ENCODE data around the gene TNIK.
"Not testable (repeated sequence)": the region's sequence is repeated elsewhere in the genome, so short reads cannot be mapped to it uniquely, and the experiment has no call there.

The TNIK gene

DNA sequence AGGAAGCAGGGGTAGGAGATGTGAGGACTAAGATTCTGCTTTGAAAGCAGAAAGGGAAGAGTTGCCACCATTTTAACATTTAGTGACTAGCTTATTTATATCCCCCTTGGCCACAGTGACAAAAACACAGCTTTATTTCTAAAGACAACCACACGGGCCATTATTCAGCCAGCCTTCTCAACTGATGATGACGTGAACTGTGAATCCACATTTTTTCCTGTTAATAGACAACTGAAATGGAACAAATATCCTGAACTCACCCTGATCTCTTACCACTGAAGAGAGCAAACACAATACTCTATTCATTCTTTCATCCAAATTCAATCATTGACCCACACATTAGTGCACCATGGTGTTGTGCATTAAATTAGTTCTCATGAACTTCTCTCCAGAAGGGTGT is 145.1 kb downstream of the TNIK start:
- FAIRE-seq (peak; percentile 99), DNase-seq (ENCODE audit: low spot score) (peak; percentile 96)

DNA sequence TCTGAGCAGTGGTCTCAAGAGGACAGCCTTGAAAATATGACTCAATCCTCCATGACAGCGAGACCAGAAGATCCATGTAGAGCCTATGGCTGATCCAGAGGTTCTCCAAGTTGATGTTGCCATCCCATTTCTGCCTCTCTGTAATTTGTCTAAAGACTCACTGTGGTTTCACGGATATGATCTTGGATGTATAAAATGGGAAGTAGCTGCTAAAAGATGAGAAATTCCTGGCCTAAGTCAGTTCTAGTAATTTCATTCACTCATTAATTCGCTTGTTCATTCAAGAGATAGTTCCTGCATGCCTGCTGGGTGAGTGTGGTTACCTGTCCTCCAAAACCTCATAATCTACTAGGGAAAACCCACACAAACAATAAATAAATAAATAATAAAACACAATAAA is 145.9 kb downstream of the TNIK start:
- FAIRE-seq (no peak), DNase-seq (ENCODE audit: low spot score) (peak; percentile 80)

DNA sequence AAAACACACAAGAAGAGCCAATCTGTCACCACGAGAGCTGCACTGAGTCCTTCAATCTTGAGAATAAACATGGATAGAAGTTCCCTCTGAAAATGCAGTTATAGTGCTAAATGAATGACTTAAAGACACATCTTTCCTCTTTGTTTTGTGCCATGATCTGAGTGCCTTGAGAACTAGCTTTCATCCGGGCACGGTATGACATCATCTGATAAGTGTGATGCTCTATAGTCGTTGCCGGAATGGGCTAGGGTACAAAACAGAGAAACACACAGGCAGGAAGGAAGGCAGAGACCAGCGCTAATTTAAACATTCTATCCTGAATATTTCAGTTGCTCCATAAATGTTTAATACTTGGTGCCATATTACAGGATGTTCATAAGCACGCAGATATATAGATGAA is 146.5 kb downstream of the TNIK start:
- DNase-seq (ENCODE audit: low spot score): no peak
- no peak for FAIRE-seq

DNA sequence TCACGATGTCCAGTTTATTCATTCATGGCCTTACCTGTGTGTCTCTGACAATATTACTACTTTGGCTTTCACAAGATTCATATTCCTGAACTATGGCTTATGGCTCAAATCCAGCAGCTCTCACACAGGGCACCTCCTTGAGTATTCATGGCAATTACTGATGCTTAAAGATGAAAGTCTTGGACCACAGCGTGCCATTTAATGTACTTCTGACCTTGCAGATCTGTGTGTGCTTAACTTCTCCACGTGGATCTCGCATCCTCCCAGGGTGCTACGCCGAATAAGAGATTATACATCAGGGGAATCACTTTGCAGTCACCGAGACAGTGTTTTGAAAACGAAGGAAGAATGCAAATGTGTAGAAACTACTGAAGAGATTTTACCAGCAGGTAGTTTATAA is 147.5 kb downstream of the TNIK start:
- FAIRE-seq (no peak), DNase-seq (ENCODE audit: low spot score) (no peak)

DNA sequence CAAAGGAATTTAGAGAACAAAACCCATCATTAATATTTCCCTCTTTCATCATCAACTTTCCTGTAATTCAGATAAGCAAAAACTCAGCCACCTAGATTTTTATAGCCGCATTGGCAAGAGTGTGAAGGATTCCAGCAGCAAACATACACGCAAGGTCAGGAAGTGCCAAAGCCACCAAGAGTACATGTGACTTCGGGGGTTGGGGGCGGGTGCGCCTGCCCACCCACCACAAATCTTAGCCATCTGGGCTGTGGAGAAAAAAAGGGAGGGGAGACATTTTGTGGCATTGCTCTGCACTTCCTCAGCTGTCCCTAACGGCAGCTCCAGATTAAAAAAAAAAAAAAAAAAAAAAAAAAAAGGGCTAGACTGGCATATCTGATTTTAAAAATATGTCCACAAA is 148.4 kb downstream of the TNIK start:
- DNase-seq (ENCODE audit: low spot score) (no peak), FAIRE-seq (no peak)

DNA sequence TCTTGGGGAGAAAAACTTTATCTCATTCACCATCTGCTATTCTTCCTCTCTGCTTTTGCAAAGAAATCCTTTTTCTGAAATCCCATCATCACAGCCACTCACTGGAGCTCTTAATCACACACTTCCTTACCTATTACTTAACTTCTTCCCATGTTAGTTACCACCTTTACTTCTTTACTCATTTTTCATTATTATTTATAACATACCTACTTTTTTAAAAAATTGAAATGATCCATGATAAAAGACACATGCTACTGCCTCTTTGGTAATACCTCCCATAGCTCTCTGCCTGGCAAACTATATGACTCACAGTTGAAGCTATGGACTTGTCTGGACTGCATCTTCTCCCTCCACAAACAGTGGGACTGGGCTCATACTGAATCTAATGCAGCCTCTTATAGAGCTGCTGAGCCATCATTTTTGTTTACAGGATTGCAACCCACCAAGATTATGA is 150.3 kb downstream of the TNIK start:
- DNase-seq (ENCODE audit: low spot score) (peak; percentile 75), FAIRE-seq (peak; percentile 91)

DNA sequence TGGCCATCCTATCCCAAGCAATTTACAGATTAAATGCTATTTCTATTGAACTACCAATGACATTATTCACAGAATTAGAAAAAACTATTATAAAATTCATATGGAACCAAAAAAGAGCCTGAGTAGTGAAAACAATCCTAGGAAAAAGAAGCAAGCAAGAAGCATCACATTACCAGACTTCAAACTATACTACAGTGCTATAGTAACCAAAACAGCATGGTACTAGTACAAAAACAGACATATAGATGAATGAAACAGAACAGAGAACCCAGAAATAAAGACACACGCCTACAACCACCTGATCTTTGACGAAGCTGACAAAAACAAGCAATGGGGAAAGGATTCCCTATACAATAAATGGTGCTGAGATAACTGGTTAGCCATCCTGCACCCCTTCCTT is 152.2 kb downstream of the TNIK start:
- DNase-seq (ENCODE audit: low spot score): no peak
- no peak for FAIRE-seq

DNA sequence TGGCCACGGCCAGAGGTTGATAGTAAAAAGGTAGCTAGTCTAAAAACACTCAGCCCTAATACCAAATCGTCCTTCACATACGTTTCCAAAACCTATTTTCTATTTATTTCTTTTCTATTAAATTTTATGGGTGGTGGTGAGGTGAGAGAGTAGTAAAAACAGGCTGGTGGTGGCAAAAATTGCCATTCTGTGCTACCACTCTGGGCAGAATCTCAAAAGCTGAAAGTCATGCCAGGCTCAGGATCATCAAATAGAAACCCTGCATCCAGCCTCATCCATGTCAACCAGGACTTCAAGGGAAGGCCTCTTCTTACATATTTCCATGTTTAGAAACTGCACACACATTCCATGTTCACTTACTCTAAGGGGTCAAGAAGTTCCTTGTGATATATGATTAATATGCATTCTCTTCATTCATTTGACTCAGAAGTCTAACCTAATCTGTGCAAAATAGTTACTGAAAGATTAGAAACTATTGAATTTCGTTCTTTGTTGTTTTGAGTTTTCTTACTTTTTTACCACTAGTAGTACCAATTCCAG is 153.1 kb downstream of the TNIK start:
- DNase-seq (ENCODE audit: low spot score) (no peak), FAIRE-seq (no peak)

DNA sequence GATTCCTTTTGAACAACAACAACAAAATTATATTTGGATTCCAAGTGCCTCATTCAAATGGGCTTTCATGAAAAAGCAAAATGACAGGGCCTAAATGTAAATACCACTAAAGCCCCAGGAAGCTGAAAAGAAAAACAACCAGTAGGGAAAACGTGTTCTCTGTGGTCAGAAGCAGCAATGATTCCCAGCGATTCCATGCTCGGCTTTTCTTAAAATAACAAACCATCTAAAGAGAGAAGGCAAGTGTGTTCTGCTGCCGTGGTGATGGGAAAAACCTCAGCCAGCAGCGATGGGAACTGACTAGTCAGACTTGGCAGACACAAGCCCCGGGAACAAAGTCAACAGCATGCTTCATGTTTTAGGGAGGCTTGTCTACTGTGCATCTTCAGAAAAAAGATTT is 153.6 kb downstream of the TNIK start:
- DNase-seq (ENCODE audit: low spot score) (peak; percentile 93), FAIRE-seq (peak; percentile 96)

DNA sequence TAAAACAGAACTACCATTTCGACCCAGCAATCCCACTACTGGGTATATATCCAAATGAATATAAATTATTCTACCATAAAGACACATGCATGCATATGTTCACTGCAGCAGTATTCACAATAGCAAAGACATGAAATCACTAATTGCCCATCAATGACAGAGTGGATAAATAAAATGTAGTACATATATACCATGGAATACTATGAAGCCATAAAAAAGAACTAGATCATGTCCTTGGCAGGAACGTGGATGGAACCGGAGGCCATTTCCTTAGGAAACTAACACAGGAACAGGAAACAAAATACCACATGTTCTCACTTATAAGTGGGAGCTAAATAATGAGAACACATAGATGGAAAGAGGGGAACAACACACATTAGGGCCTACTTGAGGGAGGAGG is 154.4 kb downstream of the TNIK start:
- DNase-seq (ENCODE audit: low spot score); FAIRE-seq: not testable (repeated sequence)

DNA sequence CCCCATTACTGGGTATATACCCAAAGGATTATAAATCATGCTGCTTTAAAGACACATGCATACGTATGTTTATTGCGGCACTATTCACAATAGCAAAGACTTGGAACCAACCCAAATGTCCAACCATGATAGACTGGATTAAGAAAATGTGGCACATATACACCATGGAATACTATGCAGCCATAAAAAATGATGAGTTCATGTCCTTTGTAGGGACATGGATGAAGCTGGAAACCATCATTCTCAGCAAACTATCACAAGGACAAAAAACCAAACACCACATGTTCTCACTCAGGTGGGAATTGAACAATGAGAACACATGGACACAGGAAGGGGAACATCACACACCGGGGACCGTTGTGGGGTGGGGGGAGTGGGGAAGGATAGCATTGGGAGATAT is 155.7 kb downstream of the TNIK start:
- not testable (repeated sequence) for DNase-seq (ENCODE audit: low spot score); FAIRE-seq

DNA sequence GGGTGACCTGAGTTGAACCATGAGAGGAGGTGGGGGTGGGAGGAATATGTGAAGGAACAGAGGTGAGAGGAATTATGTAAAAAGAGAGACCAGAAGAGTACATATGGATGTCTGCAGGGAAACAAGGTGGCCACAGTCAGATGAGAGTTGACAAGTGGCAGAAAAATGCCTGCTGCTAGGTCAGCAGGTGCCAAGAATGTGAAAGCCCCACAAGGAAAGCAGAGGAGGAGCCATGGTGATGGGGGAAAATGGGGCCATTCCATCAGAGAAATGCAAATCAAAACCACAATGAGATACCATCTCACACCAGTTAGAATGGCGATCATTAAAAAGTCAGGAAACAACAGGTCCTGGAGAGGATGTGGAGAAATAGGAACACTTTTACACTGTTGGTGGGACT is 156.2 kb downstream of the TNIK start:
- not testable (repeated sequence) for DNase-seq (ENCODE audit: low spot score); FAIRE-seq

DNA sequence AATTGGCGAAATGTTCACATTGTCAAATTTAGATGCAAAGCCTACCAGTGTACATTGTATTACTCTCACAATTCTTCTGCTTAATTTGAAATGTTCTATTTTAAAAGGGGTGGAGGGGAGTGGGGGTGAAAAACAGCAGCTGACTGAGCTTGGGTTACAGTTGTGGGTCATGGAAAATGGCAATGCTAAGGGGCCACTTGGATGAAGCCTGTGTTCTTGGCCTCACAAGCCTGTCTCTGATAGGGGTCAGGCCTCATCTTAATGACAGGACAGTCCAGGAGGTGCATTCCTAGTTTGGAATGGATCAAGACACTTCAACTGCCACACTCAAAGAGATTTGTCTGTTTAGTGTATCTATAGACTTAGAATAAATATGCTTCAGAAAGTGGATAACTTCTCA is 158.2 kb downstream of the TNIK start:
- DNase-seq (ENCODE audit: low spot score) (no peak), FAIRE-seq (no peak)

DNA sequence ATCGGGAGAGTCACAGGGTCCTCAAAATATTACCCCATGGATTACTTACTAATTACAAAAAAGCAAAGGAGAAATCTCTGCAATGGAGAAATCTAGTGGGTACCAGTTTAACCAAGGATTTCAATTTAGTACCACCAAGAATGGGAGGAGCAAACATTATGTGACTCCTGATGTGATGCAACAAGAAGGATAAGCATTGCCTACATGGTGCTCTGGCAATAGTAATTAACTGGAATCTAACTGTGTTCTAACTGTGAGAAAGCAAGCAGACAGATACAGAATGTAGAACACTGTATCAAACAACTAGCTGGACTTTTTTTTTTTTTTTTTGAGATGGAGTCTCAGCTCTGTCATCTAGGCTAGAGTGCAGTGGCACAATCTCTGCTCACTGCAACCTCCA is 159.2 kb downstream of the TNIK start:
- no peak for FAIRE-seq
- no peak for DNase-seq (ENCODE audit: low spot score)

DNA sequence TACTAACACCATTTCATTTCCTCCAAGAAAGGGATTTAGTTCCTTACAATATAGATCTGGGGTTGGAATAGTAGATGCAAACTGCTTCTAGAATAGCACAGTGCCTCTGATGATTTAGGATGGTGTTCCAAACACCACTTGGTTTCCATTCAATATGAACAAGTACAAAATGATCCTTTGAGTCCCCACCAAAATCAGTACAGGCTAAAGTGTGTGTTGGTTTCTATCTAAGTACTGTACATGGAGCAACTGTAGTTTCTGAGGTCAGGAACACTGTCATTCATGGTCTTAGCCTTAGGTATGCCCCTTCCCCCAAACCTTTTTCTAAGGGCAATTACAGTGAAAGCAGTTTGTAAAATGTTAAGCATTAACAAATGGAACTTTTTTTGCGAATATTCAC is 162.3 kb downstream of the TNIK start:
- DNase-seq (ENCODE audit: low spot score): no peak
- FAIRE-seq: no peak

DNA sequence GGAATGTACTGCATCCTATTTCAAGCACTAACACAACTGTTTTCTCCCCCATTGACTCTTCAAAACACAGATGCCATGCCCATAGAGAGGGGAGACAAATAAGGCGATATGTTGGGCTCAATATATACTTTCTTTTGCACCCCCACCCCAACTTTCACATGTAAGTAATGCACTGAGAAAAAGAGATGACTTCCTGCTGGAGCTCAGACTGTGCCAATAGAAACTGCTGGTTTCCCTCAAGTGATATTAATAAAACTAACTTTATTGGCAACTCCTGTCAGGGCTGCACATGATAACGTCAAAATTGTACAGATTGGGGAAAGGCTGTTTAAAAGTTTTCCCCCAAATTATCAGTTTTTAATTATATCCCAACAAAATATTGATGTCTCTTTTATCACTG is 163.0 kb downstream of the TNIK start:
- FAIRE-seq: no peak
- DNase-seq (ENCODE audit: low spot score): no peak

DNA sequence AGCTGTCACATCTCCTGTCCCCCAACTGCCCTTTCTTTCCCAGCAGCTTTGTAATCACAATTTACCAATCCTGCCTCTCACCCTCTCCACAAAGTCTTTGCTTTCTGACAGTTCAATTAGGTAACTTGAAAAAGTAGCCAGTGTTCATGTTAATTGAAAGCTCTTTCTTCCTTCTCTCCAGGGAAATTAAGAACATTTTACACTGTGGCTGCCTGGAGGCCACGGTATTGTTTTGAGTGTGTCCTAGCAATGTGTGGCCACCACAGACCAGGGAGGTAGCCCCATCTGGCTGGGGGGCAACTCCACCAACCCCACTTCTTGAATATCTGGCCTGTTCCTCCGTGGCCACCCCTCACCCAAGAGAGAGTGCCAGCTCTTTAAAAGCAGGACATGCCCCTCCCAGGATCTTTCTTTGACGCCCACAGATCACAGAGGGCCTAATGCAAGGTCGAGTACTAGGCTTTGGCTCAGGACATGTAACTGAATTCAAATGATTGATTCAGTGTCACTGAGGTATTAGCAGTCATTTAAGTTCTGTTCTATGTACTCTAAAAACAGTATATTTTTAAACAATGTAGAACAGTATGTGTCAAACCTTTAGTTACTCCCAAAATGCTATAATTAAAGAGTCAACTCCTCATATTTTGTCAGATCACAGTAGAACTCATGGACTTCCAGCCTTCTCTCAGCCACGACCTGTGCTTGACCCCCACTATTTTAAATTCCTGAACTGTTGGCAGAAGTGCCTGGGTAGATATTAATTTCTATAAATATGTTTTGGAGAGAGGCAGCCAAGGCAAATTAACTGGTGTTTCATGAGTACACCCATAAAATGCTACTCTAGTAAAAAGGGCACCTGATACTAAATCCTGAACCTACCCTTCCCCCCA is 164.5 kb downstream of the TNIK start:
- no peak for FAIRE-seq
- DNase-seq (ENCODE audit: low spot score): no peak

DNA sequence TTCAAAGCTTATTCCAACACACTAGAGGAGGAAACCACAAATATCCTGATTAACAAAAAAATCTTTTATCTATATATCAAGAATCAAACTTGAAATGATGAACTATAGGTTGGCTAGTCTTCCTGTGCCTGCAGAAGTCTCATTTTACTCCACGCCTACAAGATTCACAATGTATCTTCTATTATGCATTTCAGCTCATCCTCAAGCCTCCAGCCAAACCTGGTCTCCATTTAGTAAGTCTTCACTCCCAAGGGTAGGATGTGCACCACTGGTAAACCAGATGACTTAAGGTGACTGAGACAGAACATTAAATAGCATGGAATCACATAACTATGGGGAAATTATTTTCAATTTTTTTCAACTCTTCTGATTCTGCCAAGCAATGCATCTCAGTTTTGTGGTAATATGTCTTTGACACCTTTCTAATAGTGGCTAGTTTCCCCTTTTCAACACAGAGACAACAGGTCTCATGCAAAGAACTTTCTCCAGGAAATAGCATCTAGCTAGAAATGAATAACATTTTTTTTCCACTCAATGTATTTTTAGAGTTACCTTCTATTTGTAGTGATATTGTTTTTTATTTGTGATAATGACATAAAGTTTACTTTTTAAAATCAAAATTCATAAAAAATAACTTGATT is 166.9 kb downstream of the TNIK start:
- FAIRE-seq (no peak), DNase-seq (ENCODE audit: low spot score) (no peak)

DNA sequence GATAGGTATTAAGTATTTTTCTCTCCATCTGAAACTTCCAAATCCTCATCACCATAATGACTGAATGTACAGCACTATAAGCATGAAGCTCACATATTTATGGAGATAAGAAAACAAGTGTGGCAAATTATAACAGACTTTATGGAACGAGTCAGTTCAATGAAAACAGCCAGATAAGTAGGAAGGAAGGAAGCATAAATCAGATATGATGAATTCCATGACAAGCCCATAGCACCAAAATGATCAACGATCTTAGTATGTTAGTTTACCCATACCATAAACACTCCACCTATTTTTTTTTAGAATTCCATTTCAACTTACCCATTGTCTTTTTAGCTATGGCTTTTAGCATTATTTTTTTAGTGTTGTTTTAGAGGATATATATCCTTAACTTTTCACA is 169.5 kb downstream of the TNIK start:
- DNase-seq (ENCODE audit: low spot score): no peak
- FAIRE-seq: no peak

DNA sequence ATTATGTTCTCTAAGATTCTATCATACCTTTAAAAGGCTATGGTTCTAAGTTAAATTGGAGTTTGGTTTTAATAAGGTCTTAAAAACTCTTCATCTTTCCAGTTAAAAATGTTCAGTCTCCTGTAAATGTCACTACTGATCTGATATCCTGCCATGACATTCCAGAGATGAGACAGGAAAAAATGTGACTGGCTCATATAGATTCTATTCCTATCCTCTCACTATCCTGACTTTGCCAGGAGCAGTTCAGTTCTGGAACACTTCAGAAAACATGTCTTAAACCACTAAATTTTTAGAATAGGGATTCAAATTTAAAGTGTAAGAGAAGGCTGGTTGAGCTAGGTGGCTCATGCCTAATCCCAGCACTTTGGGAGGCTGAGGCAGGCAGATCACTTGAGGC is 170.9 kb downstream of the TNIK start:
- FAIRE-seq: no peak

DNA sequence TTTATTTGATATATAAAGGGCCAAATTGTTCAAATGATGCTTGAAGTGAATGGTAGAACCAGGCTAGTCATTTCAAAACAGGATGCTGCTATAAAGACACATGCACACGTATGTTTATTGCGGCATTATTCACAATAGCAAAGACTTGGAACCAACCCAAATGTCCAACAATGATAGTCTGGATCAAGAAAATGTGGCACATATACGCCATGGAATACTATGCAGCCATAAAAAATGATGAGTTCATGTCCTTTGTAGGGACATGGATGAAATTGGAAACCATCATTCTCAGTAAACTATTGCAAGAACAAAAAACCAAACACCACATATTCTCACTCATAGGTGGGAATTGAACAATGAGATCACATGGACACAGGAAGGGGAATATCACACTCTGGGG is 172.4 kb downstream of the TNIK start:
- not testable (repeated sequence) for DNase-seq (ENCODE audit: low spot score); FAIRE-seq

More for the DNA sequence above, 170.9 kb downstream of the TNIK start:
- no peak for DNase-seq (ENCODE audit: low spot score)

DNA sequence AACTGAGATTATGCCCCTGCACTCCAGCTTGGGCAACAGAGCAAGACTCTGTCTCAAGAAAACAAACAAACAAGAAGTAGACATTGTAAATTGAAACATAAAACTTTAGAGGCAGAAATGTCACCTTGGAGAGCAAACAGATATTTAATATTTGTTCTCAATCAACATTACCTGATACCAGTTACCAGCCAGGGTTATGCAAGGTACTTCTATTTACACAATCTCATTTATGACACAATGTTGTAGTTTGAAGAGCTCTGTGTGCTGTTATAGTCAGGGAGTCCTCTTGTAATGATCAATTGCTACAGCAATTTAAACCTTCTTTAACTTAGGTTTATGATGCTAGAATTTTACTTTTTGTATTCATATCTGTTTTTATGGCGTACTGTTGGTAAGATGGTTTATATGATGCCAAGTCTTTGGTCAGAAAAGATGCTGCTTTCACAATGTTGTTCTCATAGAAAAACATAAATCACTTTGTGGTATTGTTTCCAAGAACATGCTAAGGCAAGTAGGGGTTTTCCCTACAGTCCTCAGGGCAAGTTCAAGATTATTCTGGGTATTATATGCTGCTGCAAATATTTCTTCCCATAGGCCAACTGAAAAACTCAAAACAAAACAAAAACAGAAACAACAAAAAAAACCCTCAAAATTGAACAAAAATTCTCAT is 173.5 kb downstream of the TNIK start:
- FAIRE-seq (no peak), DNase-seq (ENCODE audit: low spot score) (no peak)

Measured in RCC 7860 (cell line).